T-helper 17 cell (primary cell): Measurements from ENCODE around the gene VPS11. TPM values are rescaled to one million over a fixed set of nuclear protein-coding genes. Genes with fewer than 3 reads are reported as not detected.

Experiments
- ATAC-seq: fragments of 150-1000 bp; cut with Tn5 transposase; 2 replicates; pipeline ENCODE4 v1.10.0; 2021; ENCODE audit warnings: mild to moderate bottlenecking, moderate library complexity
- DNase-seq, 3 donors: peaks; one replicate each; pipeline versions ENCODE4 v3.0.0 to v3.0.0-alpha.2; 2020 to 2021
- H3K9me3 ChIP-seq: one replicate; pipeline ENCODE4 v1.7.0; 2013; ENCODE audit warnings: low read length, mild to moderate bottlenecking; ENCODE audit not compliant: control insufficient read depth, poor library complexity, severe bottlenecking
- H3K27ac Mint-ChIP-seq: one replicate; pipeline ENCODE4 v1.8.0; 2022; ENCODE audit warnings: mild to moderate bottlenecking, moderate library complexity, mixed read lengths
- H3K27me3 Mint-ChIP-seq: one replicate; pipeline ENCODE4 v1.8.0; 2022; ENCODE audit warnings: mixed read lengths
- H3K36me3 Mint-ChIP-seq: one replicate; pipeline ENCODE4 v1.8.0; 2022; ENCODE audit warnings: low read depth, mixed read lengths
- H3K4me1 Mint-ChIP-seq: one replicate; pipeline ENCODE4 v1.8.0; 2022; ENCODE audit warnings: mild to moderate bottlenecking, mixed read lengths
- H3K4me3 Mint-ChIP-seq: one replicate; pipeline ENCODE4 v1.8.0; 2022; ENCODE audit warnings: mild to moderate bottlenecking, moderate library complexity, mixed read lengths
- total RNA-seq, 4 donors: library from RNA in 2 of 4; stranded (reverse) in 2 of 4; gene quantifications; one replicate each; pipeline ENCODE4 v1.2.3 and lab custom pipeline; 2022 to 2026

The VPS11 gene
- total RNA-seq, 2 donors from 2014 or later: 58.3 to 68.0 TPM

- DNase-seq (peak; percentile 81 to 90 (median 87)), ATAC-seq (peak; percentile 88)
- Mint-ChIP-seq H3K36me3 (peaks cover 6% of the 10 kb centered on the region), H3K4me1 (peaks cover 37% of the 10 kb centered on the region), H3K27ac (peak within 1 kb of the TSS; percentile 94), H3K4me3 (peak within 1 kb of the TSS; percentile 94), H3K27me3 (no peaks in the 10 kb centered on the region)
- no peaks in the 10 kb centered on the region for H3K9me3 ChIP-seq
Measured at GRCh38 chr11:119106564-119107537, 39.2 kb downstream of the VPS11 start, which contains the start of gene C2CD2L. TSS of gene C2CD2L (plus strand) at chr11:119107344. CDS start at chr11:119107742, 398 bp downstream.

GRCh38 chr11:119107538-119108145 is 40.0 kb downstream of the VPS11 start:
- peak overlapping the region; percentile 94 for H3K27ac Mint-ChIP-seq
- DNase-seq (peak in 1 of 3 donors; percentile 22), ATAC-seq (peak; percentile 16)
- H3K9me3 ChIP-seq: no peaks in the 10 kb centered on the region
- peak overlapping the region; percentile 94 for H3K4me3 Mint-ChIP-seq
- peaks cover 38% of the 10 kb centered on the region for H3K4me1 Mint-ChIP-seq
- peaks cover 6% of the 10 kb centered on the region for H3K36me3 Mint-ChIP-seq
- H3K27me3 Mint-ChIP-seq: no peaks in the 10 kb centered on the region

DNA sequence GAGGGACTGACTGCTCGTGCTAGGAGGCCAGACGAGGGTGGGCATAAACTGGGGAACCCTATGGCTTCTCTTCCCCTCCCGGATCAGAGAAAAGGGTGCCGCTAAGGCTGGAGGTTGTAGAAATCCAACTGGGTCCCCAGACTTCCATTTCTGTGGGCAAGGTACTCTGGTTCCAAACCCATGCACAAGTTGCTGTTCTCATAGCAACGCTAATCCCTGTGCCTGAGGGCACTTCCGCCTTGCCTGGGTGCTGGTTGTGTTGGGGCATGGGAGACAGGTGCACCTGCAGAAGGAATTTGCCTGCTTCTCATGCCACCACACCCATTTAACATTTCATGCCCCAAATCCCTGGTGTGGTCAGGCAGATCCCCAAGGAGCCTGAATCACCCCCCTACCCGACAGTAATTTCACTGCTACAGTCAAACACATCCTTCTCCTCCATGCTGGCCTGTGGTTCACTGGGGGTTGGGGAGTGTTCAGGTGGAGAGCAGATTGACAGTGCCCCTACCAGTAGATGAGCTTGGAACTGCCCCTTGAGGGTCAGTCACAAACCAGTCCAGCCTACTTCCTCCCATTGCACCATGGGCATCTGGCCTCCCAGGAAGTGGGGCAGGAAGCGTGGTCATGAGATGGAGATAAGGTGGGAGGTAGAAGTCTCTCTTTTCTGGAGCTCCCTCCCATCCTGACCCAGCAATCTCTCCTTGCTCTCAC is 40.7 kb downstream of the VPS11 start:
- ATAC-seq: peak; percentile 32
- Mint-ChIP-seq H3K27ac (peak overlapping the region; percentile 94), H3K27me3 (no peaks in the 10 kb centered on the region), H3K4me3 (peak overlapping the region; percentile 94), H3K4me1 (peaks cover 38% of the 10 kb centered on the region), H3K36me3 (peaks cover 10% of the 10 kb centered on the region)
- no peaks in the 10 kb centered on the region for H3K9me3 ChIP-seq
- DNase-seq: peak in 1 of 3 donors; percentile 17

DNA sequence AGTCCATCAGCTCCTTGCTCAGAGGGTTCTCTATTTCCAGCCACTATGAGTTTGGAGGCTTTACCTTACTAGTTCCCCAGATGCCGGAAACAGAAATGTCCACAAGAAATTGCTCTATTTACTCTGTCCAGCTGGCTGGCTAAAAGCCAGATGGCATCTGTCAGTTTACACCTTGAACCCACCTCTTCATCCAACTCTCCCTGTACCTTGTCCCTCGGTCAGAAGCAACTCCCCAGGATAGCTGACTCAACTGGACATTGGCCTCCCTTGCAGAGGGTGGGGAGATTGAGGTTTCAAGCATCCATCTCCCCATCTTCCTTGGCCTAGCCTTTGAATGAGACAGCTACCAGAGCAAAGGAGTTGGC is 41.2 kb downstream of the VPS11 start:
- DNase-seq: no peak
- Mint-ChIP-seq H3K27me3 (no peaks in the 10 kb centered on the region), H3K27ac (peak overlapping the region; percentile 94), H3K4me1 (peaks cover 36% of the 10 kb centered on the region), H3K36me3 (peaks cover 10% of the 10 kb centered on the region), H3K4me3 (peak overlapping the region; percentile 94)
- H3K9me3 ChIP-seq: no peaks in the 10 kb centered on the region
- ATAC-seq: no peak

GRCh38 chr11:119109843-119110242 is 42.2 kb downstream of the VPS11 start:
- Mint-ChIP-seq H3K4me3 (peak overlapping the region; percentile 94), H3K27ac (peak overlapping the region; percentile 94), H3K36me3 (peaks cover 10% of the 10 kb centered on the region), H3K4me1 (peaks cover 35% of the 10 kb centered on the region), H3K27me3 (no peaks in the 10 kb centered on the region)
- DNase-seq: no peak
- no peak for ATAC-seq
- no peaks in the 10 kb centered on the region for H3K9me3 ChIP-seq

DNA sequence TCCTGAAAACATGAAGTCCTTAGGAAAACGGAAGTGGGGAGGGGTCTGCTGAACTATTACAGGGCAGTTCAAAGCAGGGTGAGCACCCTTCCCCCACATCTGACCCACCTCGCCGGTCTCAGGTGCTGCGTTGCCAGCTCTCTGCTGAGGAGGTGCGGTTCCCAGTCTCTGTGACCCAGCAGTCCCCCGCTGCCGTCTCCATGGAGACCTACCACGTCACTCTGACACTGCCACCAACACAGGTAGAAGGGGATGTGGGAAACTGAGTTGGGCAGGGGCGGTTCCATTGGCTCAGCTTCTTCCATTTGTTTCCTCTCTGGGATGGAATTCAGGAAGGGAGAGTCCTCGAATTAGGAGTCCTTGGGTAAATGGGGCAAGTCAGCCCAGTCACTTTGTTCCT is 42.8 kb downstream of the VPS11 start:
- Mint-ChIP-seq H3K36me3 (peaks cover 13% of the 10 kb centered on the region), H3K27me3 (no peaks in the 10 kb centered on the region), H3K4me1 (peaks cover 37% of the 10 kb centered on the region), H3K4me3 (no peak overlapping the region), H3K27ac (peak overlapping the region; percentile 94)
- DNase-seq (no peak), ATAC-seq (no peak)
- H3K9me3 ChIP-seq: no peaks in the 10 kb centered on the region

GRCh38 chr11:119111361-119111925 is 43.8 kb downstream of the VPS11 start:
- H3K36me3 Mint-ChIP-seq: peaks cover 13% of the 10 kb centered on the region
- no peak for ATAC-seq
- no peak overlapping the region for H3K4me3 Mint-ChIP-seq
- peak overlapping the region; percentile 94 for H3K27ac Mint-ChIP-seq
- H3K4me1 Mint-ChIP-seq: peaks cover 38% of the 10 kb centered on the region
- DNase-seq: no peak
- no peaks in the 10 kb centered on the region for H3K9me3 ChIP-seq
- no peaks in the 10 kb centered on the region for H3K27me3 Mint-ChIP-seq

DNA sequence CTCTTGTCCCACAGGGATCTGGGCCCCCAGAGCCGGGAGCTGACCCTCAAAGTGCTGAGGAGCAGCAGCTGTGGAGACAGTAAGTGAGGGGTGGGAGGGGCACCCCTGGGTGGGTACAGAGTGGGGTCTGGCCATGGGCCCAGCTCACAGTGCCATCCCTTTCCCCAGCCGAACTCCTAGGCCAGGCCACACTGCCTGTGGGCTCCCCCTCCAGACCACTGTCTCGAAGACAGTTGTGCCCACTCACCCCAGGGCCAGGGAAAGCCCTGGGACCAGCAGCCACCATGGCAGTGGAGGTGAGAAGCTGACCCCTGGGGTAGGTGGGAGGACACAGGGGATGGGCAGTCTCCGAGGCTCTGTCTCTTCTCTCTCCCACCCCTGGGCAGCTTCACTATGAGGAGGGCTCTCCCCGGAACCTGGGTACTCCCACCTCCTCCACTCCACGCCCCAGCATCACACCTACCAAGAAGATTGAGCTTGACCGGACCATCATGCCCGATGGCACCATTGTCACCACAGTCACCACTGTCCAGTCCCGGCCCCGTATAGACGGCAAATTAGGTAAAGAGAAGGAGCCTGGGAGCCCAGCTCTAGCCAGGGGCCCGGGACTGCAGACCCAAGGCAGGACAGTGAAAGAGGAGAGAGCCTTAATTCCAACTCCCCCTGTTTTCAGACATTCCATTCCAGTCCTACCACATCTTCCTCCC is 44.8 kb downstream of the VPS11 start:
- Mint-ChIP-seq H3K4me1 (peaks cover 37% of the 10 kb centered on the region), H3K4me3 (no peak overlapping the region), H3K27ac (peak overlapping the region; percentile 94), H3K27me3 (no peaks in the 10 kb centered on the region), H3K36me3 (peaks cover 13% of the 10 kb centered on the region)
- DNase-seq (no peak), ATAC-seq (no peak)
- H3K9me3 ChIP-seq: no peaks in the 10 kb centered on the region

- no peak for ATAC-seq
- Mint-ChIP-seq H3K4me3 (peak overlapping the region; percentile 22), H3K36me3 (peaks cover 13% of the 10 kb centered on the region), H3K27ac (no peak overlapping the region), H3K27me3 (no peaks in the 10 kb centered on the region), H3K4me1 (peaks cover 31% of the 10 kb centered on the region)
- H3K9me3 ChIP-seq: no peaks in the 10 kb centered on the region
- no peak for DNase-seq
Measured at GRCh38 chr11:119113716-119114115, 46.1 kb downstream of the VPS11 start.

DNA sequence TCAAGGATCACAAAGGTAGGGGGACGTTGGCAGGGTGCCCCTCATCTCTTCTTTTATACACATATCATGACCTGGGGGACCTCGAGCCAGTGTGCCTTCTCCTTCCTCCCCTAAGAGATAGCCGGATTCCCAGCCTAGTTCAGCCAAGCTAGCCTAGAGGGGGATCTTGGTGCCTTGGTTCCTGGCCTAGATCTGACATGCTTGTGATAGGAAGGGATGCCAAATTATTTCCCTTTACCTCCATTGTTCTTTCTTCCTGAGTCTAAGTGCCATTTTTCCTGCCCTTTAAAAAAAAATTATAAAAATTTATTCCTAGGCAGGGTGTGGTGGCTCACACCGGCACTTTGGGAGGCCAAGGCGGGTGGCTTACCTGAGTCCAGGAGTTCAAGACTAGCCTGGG is 46.7 kb downstream of the VPS11 start:
- Mint-ChIP-seq H3K4me3 (no peak overlapping the region), H3K27me3 (no peaks in the 10 kb centered on the region), H3K27ac (no peak overlapping the region), H3K4me1 (peaks cover 25% of the 10 kb centered on the region), H3K36me3 (peaks cover 13% of the 10 kb centered on the region)
- H3K9me3 ChIP-seq: no peaks in the 10 kb centered on the region
- ATAC-seq (no peak), DNase-seq (no peak)

DNA sequence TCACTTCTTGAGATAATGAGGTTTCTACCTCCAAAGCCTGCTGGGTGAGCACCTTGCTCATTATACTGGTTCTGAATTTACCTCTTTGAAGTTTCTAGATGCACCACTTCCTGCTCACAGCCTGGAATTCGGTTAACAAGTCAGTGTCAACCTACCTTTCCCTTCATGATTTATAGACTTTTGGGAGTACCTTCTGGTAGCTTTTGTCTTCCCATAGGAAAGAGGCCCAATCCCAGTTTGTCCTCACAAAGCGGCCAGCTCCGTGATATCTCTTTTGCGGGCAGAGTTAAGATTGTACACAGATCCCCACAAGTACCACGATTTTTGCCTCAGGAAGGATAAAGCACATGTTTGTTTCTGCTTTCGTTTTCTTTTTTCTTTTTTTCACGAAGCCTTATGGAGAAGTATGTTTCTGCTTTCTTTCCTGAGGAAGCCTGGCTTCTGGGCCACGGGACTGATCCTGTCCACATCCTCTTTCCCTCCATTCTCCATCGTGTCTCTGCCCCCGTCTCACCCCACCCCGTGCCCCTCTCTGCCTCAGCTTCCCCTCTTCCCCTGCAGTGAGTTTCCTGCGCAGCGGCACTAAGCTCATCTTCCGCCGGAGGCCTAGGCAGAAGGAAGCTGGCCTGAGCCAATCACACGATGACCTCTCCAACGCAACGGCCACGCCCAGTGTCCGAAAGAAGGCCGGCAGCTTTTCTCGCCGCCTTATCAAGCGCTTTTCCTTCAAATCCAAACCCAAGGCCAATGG is 48.0 kb downstream of the VPS11 start:
- peak overlapping the region; percentile 87 for H3K4me3 Mint-ChIP-seq
- peak; percentile 87 for ATAC-seq
- H3K9me3 ChIP-seq: no peaks in the 10 kb centered on the region
- H3K27me3 Mint-ChIP-seq: no peaks in the 10 kb centered on the region
- peak overlapping the region; percentile 93 for H3K27ac Mint-ChIP-seq
- H3K36me3 Mint-ChIP-seq: peaks cover 13% of the 10 kb centered on the region
- peaks cover 24% of the 10 kb centered on the region for H3K4me1 Mint-ChIP-seq
- no peak for DNase-seq

DNA sequence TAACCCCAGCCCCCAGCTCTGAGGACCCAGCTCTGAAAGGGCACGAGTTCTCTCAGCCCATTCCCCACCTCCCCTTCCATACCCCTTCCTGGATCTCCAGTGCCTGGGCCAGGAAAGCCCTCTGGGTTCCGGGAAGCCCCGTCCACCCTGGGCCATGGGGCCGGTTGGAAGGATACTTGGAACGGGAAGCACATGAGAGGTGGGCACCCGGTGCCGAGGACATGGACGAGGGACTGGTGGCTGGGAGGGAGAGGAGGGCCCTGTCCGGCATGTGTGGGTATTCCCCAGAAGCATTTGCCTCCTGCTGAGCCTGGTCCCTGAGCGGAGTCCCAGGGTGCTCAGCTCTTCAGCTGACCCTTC is 48.6 kb downstream of the VPS11 start:
- Mint-ChIP-seq H3K27ac (peak overlapping the region; percentile 93), H3K36me3 (peaks cover 13% of the 10 kb centered on the region), H3K4me3 (peak overlapping the region; percentile 87), H3K27me3 (no peaks in the 10 kb centered on the region), H3K4me1 (peaks cover 28% of the 10 kb centered on the region)
- H3K9me3 ChIP-seq: no peaks in the 10 kb centered on the region
- no peak for ATAC-seq
- DNase-seq: no peak
